ENCODE data around the gene UPP1.

DNA sequence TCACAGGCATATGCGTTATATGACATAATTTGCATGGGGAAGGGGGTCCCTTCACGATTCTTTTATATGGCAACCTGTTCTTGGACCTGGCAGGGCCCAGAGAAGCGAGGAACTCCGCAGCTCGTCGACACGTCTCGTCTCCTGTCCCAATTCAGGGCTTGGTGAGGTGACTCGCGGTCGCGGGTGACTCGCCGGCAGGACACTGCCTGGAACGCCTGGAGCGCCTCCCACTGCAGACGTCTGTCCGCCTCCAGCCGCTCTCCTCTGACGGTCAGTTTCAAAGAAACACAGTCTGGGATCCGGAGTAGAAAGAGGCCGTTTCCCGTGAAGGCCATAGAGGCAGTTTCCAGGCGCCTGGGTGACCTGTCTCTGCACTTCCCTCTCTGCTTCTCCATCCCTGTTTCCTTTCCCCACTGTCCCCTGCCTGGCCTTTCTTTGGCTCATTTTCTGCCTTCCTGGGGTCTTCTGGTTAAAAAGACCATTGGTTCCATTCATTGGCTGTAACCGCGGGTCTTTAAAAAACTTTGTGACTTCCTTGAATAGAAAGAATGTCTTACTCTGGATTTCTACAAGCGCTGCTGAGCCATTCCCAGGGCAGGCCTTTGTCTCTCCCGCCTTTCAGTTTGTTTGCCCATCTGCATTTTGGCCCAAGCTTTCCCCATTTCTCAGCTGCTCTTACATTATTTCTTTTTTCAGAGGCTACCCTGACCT, 1.2 kb downstream of the UPP1 start:
- no peak for TF ChIP-seq CTCF (IDR thresholded peaks at IDR 0.05)
- TF ChIP-seq POLR2A (IDR thresholded peaks at IDR 0.05), result peak; percentile 31

Data from right lobe of liver (tissue), 4 donors.